ENCODE measurements around the gene ALS2. TPM values are rescaled to one million over a fixed set of nuclear protein-coding genes. Genes with fewer than 3 reads are reported as not detected.
A peak's percentile ranks its signal among the peaks of the same experiment; 100 is the strongest.

ALS2 gene

GRCh38 chr2:201668402-201668910 is 112.3 kb downstream of the ALS2 start:
- Histone ChIP-seq H3K27me3 (ENCODE audit: control insufficient read depth, insufficient read depth, low read length) (no peaks in the 10 kb centered on the region), H3K9ac (ENCODE audit: low read depth, low read length) (no peak overlapping the region), H3K9me3 (replicated peaks; ENCODE audit: low read length) (no peaks in the 10 kb centered on the region), H3K4me2 (ENCODE audit: low read length) (no peak overlapping the region), H3K4me1 (ENCODE audit: control insufficient read depth, insufficient read depth, low read length) (peaks cover 4% of the 10 kb centered on the region), H3K36me3 (ENCODE audit: insufficient read depth, low read length) (no peaks in the 10 kb centered on the region), H3K4me3 (ENCODE audit: low read length) (no peak overlapping the region)

GRCh38 chr2:201664334-201664733 is 116.4 kb downstream of the ALS2 start:
- H3K27me3 ChIP-seq (ENCODE audit: control insufficient read depth, insufficient read depth, low read length): no peaks in the 10 kb centered on the region
- H3K4me2 ChIP-seq (ENCODE audit: low read length): no peak overlapping the region
- no peaks in the 10 kb centered on the region for H3K9me3 ChIP-seq (replicated peaks; ENCODE audit: low read length)
- peaks cover 7% of the 10 kb centered on the region for H3K4me1 ChIP-seq (ENCODE audit: control insufficient read depth, insufficient read depth, low read length)
- H3K36me3 ChIP-seq (ENCODE audit: insufficient read depth, low read length): no peaks in the 10 kb centered on the region
- H3K4me3 ChIP-seq (ENCODE audit: low read length): no peak overlapping the region
- no peak overlapping the region for H3K9ac ChIP-seq (ENCODE audit: low read depth, low read length)

- Histone ChIP-seq H3K9ac (ENCODE audit: low read depth, low read length) (peak overlapping the region; percentile 2), H3K4me2 (ENCODE audit: low read length) (no peak overlapping the region), H3K36me3 (ENCODE audit: insufficient read depth, low read length) (no peaks in the 10 kb centered on the region), H3K4me3 (ENCODE audit: low read length) (no peak overlapping the region), H3K4me1 (ENCODE audit: control insufficient read depth, insufficient read depth, low read length) (peaks cover 7% of the 10 kb centered on the region), H3K27me3 (ENCODE audit: control insufficient read depth, insufficient read depth, low read length) (no peaks in the 10 kb centered on the region), H3K9me3 (replicated peaks; ENCODE audit: low read length) (no peaks in the 10 kb centered on the region)
Measured at GRCh38 chr2:201661366-201661765, 119.4 kb downstream of the ALS2 start.

DNA sequence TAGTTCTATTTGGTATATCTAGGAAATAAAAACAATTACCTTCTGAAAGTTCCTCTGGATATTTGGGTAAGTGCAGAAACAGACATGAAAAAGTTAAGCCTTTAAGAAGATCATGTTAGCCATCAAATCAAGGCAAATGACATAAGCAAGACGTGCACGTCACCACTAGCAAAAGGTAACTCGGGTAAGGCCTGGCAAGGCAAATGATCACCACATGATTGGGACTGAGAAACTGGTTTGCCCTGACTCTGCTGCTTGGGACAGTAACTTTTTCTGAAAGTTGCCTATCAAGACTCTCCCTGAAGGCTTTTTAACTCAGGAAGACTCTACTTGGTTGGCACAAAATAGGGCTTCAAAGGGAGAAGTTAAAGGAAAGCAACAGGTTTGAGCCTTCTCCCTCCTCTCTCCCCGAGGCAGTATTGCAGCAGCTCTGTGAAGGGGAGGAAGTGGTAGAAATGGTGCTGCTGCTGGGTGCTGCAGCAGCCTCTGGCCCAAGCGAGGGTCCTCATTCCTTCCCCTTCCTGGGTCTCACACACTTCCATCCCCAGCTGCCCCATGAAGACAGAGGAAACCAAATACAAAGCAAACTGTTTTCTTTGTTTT is 120.3 kb downstream of the ALS2 start:
- Histone ChIP-seq H3K4me1 (ENCODE audit: control insufficient read depth, insufficient read depth, low read length) (peaks cover 12% of the 10 kb centered on the region), H3K9ac (ENCODE audit: low read depth, low read length) (no peak overlapping the region), H3K36me3 (ENCODE audit: insufficient read depth, low read length) (no peaks in the 10 kb centered on the region), H3K27me3 (ENCODE audit: control insufficient read depth, insufficient read depth, low read length) (no peaks in the 10 kb centered on the region), H3K4me2 (ENCODE audit: low read length) (no peak overlapping the region), H3K4me3 (ENCODE audit: low read length) (no peak overlapping the region), H3K9me3 (replicated peaks; ENCODE audit: low read length) (no peaks in the 10 kb centered on the region)

DNA sequence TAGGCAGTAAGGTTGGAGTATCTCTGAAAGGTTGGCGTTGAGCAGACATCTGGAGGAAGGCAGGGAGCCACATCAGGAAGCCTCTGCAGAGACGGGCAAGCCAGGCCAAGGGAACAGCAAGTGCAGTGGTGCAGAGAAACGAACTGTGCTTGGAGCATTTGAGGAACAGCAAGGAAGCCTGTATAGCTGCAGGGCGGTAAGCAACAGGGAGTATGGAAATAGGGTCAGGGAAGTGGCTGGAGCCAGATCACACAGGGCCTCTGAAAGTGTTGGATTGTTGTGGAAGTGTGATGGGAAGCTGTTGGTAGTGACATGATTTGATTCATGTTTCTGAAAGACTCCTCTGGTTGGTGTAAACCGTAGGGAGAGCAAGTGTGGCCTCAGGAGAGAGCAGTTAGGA is 124.0 kb downstream of the ALS2 start:
- no peak overlapping the region for H3K4me2 ChIP-seq (ENCODE audit: low read length)
- peaks cover 35% of the 10 kb centered on the region for H3K4me1 ChIP-seq (ENCODE audit: control insufficient read depth, insufficient read depth, low read length)
- H3K4me3 ChIP-seq (ENCODE audit: low read length): no peak overlapping the region
- no peak overlapping the region for H3K9ac ChIP-seq (ENCODE audit: low read depth, low read length)
- H3K36me3 ChIP-seq (ENCODE audit: insufficient read depth, low read length): no peaks in the 10 kb centered on the region
- no peaks in the 10 kb centered on the region for H3K9me3 ChIP-seq (replicated peaks; ENCODE audit: low read length)
- no peaks in the 10 kb centered on the region for H3K27me3 ChIP-seq (ENCODE audit: control insufficient read depth, insufficient read depth, low read length)

- H3K36me3 ChIP-seq (ENCODE audit: insufficient read depth, low read length): no peaks in the 10 kb centered on the region
- H3K9me3 ChIP-seq (replicated peaks; ENCODE audit: low read length): no peaks in the 10 kb centered on the region
- peaks cover 32% of the 10 kb centered on the region for H3K4me1 ChIP-seq (ENCODE audit: control insufficient read depth, insufficient read depth, low read length)
- no peak overlapping the region for H3K4me3 ChIP-seq (ENCODE audit: low read length)
- no peak overlapping the region for H3K9ac ChIP-seq (ENCODE audit: low read depth, low read length)
- H3K4me2 ChIP-seq (ENCODE audit: low read length): no peak overlapping the region
- no peaks in the 10 kb centered on the region for H3K27me3 ChIP-seq (ENCODE audit: control insufficient read depth, insufficient read depth, low read length)
Measured at GRCh38 chr2:201656102-201656501, 124.6 kb downstream of the ALS2 start.

GRCh38 chr2:201654616-201655384 is 125.9 kb downstream of the ALS2 start:
- H3K9ac ChIP-seq (ENCODE audit: low read depth, low read length): peak overlapping the region; percentile 66
- H3K36me3 ChIP-seq (ENCODE audit: insufficient read depth, low read length): no peaks in the 10 kb centered on the region
- H3K4me2 ChIP-seq (ENCODE audit: low read length): peak overlapping the region; percentile 39

DNA sequence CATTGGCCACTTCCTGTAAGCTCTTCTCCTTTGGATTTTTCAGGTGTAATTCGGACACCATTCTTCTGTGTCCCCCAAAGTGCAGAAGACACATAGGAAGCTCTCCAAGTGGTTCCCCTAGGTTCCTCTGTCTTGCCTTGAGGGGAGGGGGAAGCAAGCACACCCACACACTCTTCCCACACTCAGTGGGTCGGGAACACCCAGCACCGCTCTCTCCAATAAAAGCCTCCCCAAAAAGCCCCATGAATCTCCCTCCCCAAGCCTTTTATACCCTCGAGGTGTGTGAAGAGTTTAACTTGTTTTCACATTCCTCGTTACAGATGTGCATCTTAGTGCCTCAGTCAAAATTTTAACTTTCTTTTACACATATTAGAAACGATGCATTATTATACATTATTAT is 127.5 kb downstream of the ALS2 start:
- Histone ChIP-seq H3K9ac (ENCODE audit: low read depth, low read length) (peak overlapping the region; percentile 15), H3K4me1 (ENCODE audit: control insufficient read depth, insufficient read depth, low read length) (peaks cover 32% of the 10 kb centered on the region), H3K36me3 (ENCODE audit: insufficient read depth, low read length) (no peaks in the 10 kb centered on the region), H3K9me3 (replicated peaks; ENCODE audit: low read length) (no peaks in the 10 kb centered on the region), H3K4me2 (ENCODE audit: low read length) (peak overlapping the region; percentile 66), H3K4me3 (ENCODE audit: low read length) (peak overlapping the region; percentile 40), H3K27me3 (ENCODE audit: control insufficient read depth, insufficient read depth, low read length) (no peaks in the 10 kb centered on the region)

More at GRCh38 chr2:201654616-201655384, 125.9 kb downstream of the ALS2 start:
- Histone ChIP-seq H3K27me3 (ENCODE audit: control insufficient read depth, insufficient read depth, low read length) (no peaks in the 10 kb centered on the region), H3K4me1 (ENCODE audit: control insufficient read depth, insufficient read depth, low read length) (peaks cover 32% of the 10 kb centered on the region), H3K4me3 (ENCODE audit: low read length) (peak overlapping the region; percentile 20), H3K9me3 (replicated peaks; ENCODE audit: low read length) (no peaks in the 10 kb centered on the region)

Small RNAs within 50 kb of the gene (small RNA-seq; reads per million reads assigned to genes)
- not detected for gene RF00019
- gene UBE2V1P11: not detected
